Measurements from ENCODE around the gene SHB. TPM values are rescaled to one million over a fixed set of nuclear protein-coding genes. Genes with fewer than 3 reads are reported as not detected.
"Not testable (repeated sequence)": the region's sequence is repeated elsewhere in the genome, so short reads cannot be mapped to it uniquely, and the experiment has no call there.

The SHB gene
- total RNA-seq, 2 donors from 2014 or later: 41.7 to 57.9 TPM

- DNase-seq (ENCODE audit: low spot score) (no peak), ATAC-seq (ENCODE audit: insufficient number of reproducible peaks, low FRiP score, low read depth) (no peak)
- Histone ChIP-seq H3K27me3 (replicated peaks; ENCODE audit: insufficient read depth) (no peaks in the 10 kb centered on the region), H3K4me3 (no peak overlapping the region), H3K4me1 (ENCODE audit: control insufficient read depth in 1 of 2, low read depth in 2 of 2) (peaks cover 0 to 7% of the 10 kb centered on the region in 2 donors), H3K9me3 (no peaks in the 10 kb centered on the region), H3K27ac (no peak overlapping the region), H3K36me3 (peaks cover 29% of the 10 kb centered on the region)
- no peak for TF ChIP-seq CTCF (IDR thresholded peaks at IDR 0.05)
Measured at GRCh38 chr9:37892063-37892462, 177.0 kb downstream of the SHB start.

GRCh38 chr9:37891042-37891441 lies 178.0 kb downstream of the SHB start:
- H3K27ac ChIP-seq; H3K27me3 ChIP-seq (replicated peaks; ENCODE audit: insufficient read depth); H3K4me1 ChIP-seq (ENCODE audit: control insufficient read depth in 1 of 2, low read depth in 2 of 2); DNase-seq (ENCODE audit: low spot score); H3K9me3 ChIP-seq; ATAC-seq (ENCODE audit: insufficient number of reproducible peaks, low FRiP score, low read depth); H3K4me3 ChIP-seq: not testable (repeated sequence)
- peaks cover 21% of the 10 kb centered on the region for H3K36me3 ChIP-seq

GRCh38 chr9:37889536-37889935 lies 179.5 kb downstream of the SHB start:
- ATAC-seq (ENCODE audit: insufficient number of reproducible peaks, low FRiP score, low read depth) (no peak), DNase-seq (ENCODE audit: low spot score) (no peak)
- Histone ChIP-seq H3K36me3 (peaks cover 16% of the 10 kb centered on the region), H3K4me1 (ENCODE audit: control insufficient read depth in 1 of 2, low read depth in 2 of 2) (peaks cover 0 to 7% of the 10 kb centered on the region in 2 donors), H3K27ac (no peak overlapping the region), H3K4me3 (no peak overlapping the region), H3K27me3 (replicated peaks; ENCODE audit: insufficient read depth) (no peaks in the 10 kb centered on the region), H3K9me3 (no peaks in the 10 kb centered on the region)
- TF ChIP-seq CTCF (IDR thresholded peaks at IDR 0.05): no peak

GRCh38 chr9:37887977-37888583 lies 180.9 kb downstream of the SHB start:
- DNase-seq (ENCODE audit: low spot score); H3K36me3 ChIP-seq; H3K9me3 ChIP-seq; H3K4me3 ChIP-seq; H3K4me1 ChIP-seq (ENCODE audit: control insufficient read depth in 1 of 2, low read depth in 2 of 2); H3K27me3 ChIP-seq (replicated peaks; ENCODE audit: insufficient read depth); H3K27ac ChIP-seq; ATAC-seq (ENCODE audit: insufficient number of reproducible peaks, low FRiP score, low read depth): not testable (repeated sequence)

GRCh38 chr9:37880916-37881479 lies 188.0 kb downstream of the SHB start:
- peaks cover 6% of the 10 kb centered on the region for H3K36me3 ChIP-seq
- DNase-seq (ENCODE audit: low spot score) (no peak), ATAC-seq (ENCODE audit: insufficient number of reproducible peaks, low FRiP score, low read depth) (no peak)
- H3K27ac ChIP-seq: no peak overlapping the region
- no peak overlapping the region for H3K4me3 ChIP-seq
- no peaks in the 10 kb centered on the region for H3K4me1 ChIP-seq (ENCODE audit: control insufficient read depth in 1 of 2, low read depth in 2 of 2)
- no peaks in the 10 kb centered on the region for H3K27me3 ChIP-seq (replicated peaks; ENCODE audit: insufficient read depth)
- H3K9me3 ChIP-seq: no peaks in the 10 kb centered on the region
- TF ChIP-seq CTCF (IDR thresholded peaks at IDR 0.05): no peak

GRCh38 chr9:37876376-37876775 lies 192.7 kb downstream of the SHB start:
- H3K9me3 ChIP-seq: no peaks in the 10 kb centered on the region
- no peak for ATAC-seq (ENCODE audit: insufficient number of reproducible peaks, low FRiP score, low read depth)
- H3K36me3 ChIP-seq: peaks cover 2% of the 10 kb centered on the region
- H3K4me1 ChIP-seq (ENCODE audit: control insufficient read depth in 1 of 2, low read depth in 2 of 2): no peaks in the 10 kb centered on the region
- H3K27ac ChIP-seq: no peak overlapping the region
- no peak overlapping the region for H3K4me3 ChIP-seq
- no peak for TF ChIP-seq CTCF (IDR thresholded peaks at IDR 0.05)
- no peak for DNase-seq (ENCODE audit: low spot score)
- no peaks in the 10 kb centered on the region for H3K27me3 ChIP-seq (replicated peaks; ENCODE audit: insufficient read depth)

Measured in thoracic aorta (tissue), 2 donors.